NCI-H226 (cell line): Measurements from ENCODE around the gene NOVA2.

Source experiments
- DNase-seq: peaks from one replicate; pipeline ENCODE4 v3.0.0-alpha.2; 2015

NOVA2 gene

GRCh38 chr19:46000491-46001246 lies 27.0 kb upstream of the NOVA2 start:
- no peak for DNase-seq

- DNase-seq = peak; percentile 13
Measured at GRCh38 chr19:45999653-46000121, 26.0 kb upstream of the NOVA2 start.

GRCh38 chr19:45998834-45999233 lies 25.2 kb upstream of the NOVA2 start:
- DNase-seq = no peak

GRCh38 chr19:45996933-45997332 lies 23.3 kb upstream of the NOVA2 start:
- no peak for DNase-seq

- peak; percentile 68 for DNase-seq
Measured at GRCh38 chr19:45995715-45996385, 22.2 kb upstream of the NOVA2 start.

- DNase-seq = peak; percentile 97
Measured at GRCh38 chr19:45994998-45995714, 21.5 kb upstream of the NOVA2 start, which contains the start of gene CCDC61. Gene CCDC61 (plus strand): TSS chr19:45995467. CDS start chr19:46003019, 7,552 bp downstream.

GRCh38 chr19:45994456-45994997 lies 20.9 kb upstream of the NOVA2 start:
- DNase-seq = no peak

GRCh38 chr19:45990113-45990728 lies 16.6 kb upstream of the NOVA2 start:
- DNase-seq = no peak

GRCh38 chr19:45985321-45985720 lies 11.7 kb upstream of the NOVA2 start:
- no peak for DNase-seq

GRCh38 chr19:45981350-45981749 lies 7.7 kb upstream of the NOVA2 start:
- no peak for DNase-seq

- DNase-seq = no peak
Measured at GRCh38 chr19:45978156-45978555, 4.5 kb upstream of the NOVA2 start.

- no peak for DNase-seq
Measured at GRCh38 chr19:45976178-45976577, 2.5 kb upstream of the NOVA2 start.

- no peak for DNase-seq
Measured at GRCh38 chr19:45975306-45976070, 1.8 kb upstream of the NOVA2 start.

- no peak for DNase-seq
Measured at GRCh38 chr19:45972947-45973540, 621 bp downstream of the NOVA2 start.

- no peak for DNase-seq
Measured at GRCh38 chr19:45972081-45972946, 1.4 kb downstream of the NOVA2 start.

- DNase-seq = no peak
Measured at GRCh38 chr19:45971260-45971902, 2.3 kb downstream of the NOVA2 start.

- DNase-seq = no peak
Measured at GRCh38 chr19:45969676-45970075, 4.0 kb downstream of the NOVA2 start.

GRCh38 chr19:45968626-45969025 lies 5.0 kb downstream of the NOVA2 start:
- no peak for DNase-seq

GRCh38 chr19:45967246-45967645 lies 6.4 kb downstream of the NOVA2 start:
- no peak for DNase-seq

GRCh38 chr19:45962021-45962420 lies 11.6 kb downstream of the NOVA2 start:
- no peak for DNase-seq
